Measurements from ENCODE around the gene C1orf21. TPM values are rescaled to one million over a fixed set of nuclear protein-coding genes. Genes with fewer than 3 reads are reported as not detected.
A peak's percentile ranks its signal among the peaks of the same experiment; 100 is the strongest.

C1orf21 gene
- total RNA-seq, 1 donor from 2014 or later, result 33.1 TPM

GRCh38 chr1:184399192-184399847, 12.5 kb downstream of the C1orf21 start:
- no peak for TF ChIP-seq CTCF (IDR thresholded peaks at IDR 0.05; ENCODE audit: unreplicated experiment)
- peaks cover 20% of the 10 kb centered on the region for H3K4me1 Mint-ChIP-seq
- no peaks in the 10 kb centered on the region for H3K36me3 Mint-ChIP-seq
- H3K27ac Mint-ChIP-seq, result no peak overlapping the region
- no peak for DNase-seq (ENCODE audit: low spot score in 2 of 2, unreplicated experiment in 2 of 2)
- H3K27me3 Mint-ChIP-seq (ENCODE audit: low read depth), result no peaks in the 10 kb centered on the region
- H3K4me3 Mint-ChIP-seq, result no peak overlapping the region
- H3K9me3 Mint-ChIP-seq, result no peaks in the 10 kb centered on the region

GRCh38 chr1:184403961-184404726, 17.3 kb downstream of the C1orf21 start:
- Mint-ChIP-seq H3K27me3 (ENCODE audit: low read depth) (no peaks in the 10 kb centered on the region), H3K4me1 (peaks cover 43% of the 10 kb centered on the region), H3K4me3 (no peak overlapping the region), H3K9me3 (no peaks in the 10 kb centered on the region), H3K27ac (no peak overlapping the region), H3K36me3 (no peaks in the 10 kb centered on the region)
- no peak for TF ChIP-seq CTCF (IDR thresholded peaks at IDR 0.05; ENCODE audit: unreplicated experiment)
- no peak for DNase-seq (ENCODE audit: low spot score in 2 of 2, unreplicated experiment in 2 of 2)

- Mint-ChIP-seq H3K9me3 (no peaks in the 10 kb centered on the region), H3K4me1 (peaks cover 48% of the 10 kb centered on the region), H3K27ac (no peak overlapping the region)
These were observed 17.8 kb downstream of the C1orf21 start for GRCh38 chr1:184404727-184405027.

GRCh38 chr1:184405094-184405800, 18.4 kb downstream of the C1orf21 start:
- Mint-ChIP-seq H3K4me3 (no peak overlapping the region), H3K4me1 (peaks cover 49% of the 10 kb centered on the region), H3K27me3 (ENCODE audit: low read depth) (no peaks in the 10 kb centered on the region), H3K27ac (peak overlapping the region; percentile 7), H3K36me3 (no peaks in the 10 kb centered on the region), H3K9me3 (no peaks in the 10 kb centered on the region)
- no peak for TF ChIP-seq CTCF (IDR thresholded peaks at IDR 0.05; ENCODE audit: unreplicated experiment)
- DNase-seq (ENCODE audit: low spot score in 2 of 2, unreplicated experiment in 2 of 2), result no peak

More at GRCh38 chr1:184404727-184405027, 17.8 kb downstream of the C1orf21 start:
- TF ChIP-seq CTCF (IDR thresholded peaks at IDR 0.05; ENCODE audit: unreplicated experiment), result no peak
- DNase-seq (ENCODE audit: low spot score in 2 of 2, unreplicated experiment in 2 of 2), result no peak
- H3K4me3 Mint-ChIP-seq, result no peak overlapping the region
- no peaks in the 10 kb centered on the region for H3K27me3 Mint-ChIP-seq (ENCODE audit: low read depth)
- no peaks in the 10 kb centered on the region for H3K36me3 Mint-ChIP-seq

GRCh38 chr1:184405801-184406142, 18.9 kb downstream of the C1orf21 start:
- H3K36me3 Mint-ChIP-seq, result no peaks in the 10 kb centered on the region
- DNase-seq (ENCODE audit: low spot score in 2 of 2, unreplicated experiment in 2 of 2), result no peak
- H3K4me3 Mint-ChIP-seq, result no peak overlapping the region
- TF ChIP-seq CTCF (IDR thresholded peaks at IDR 0.05; ENCODE audit: unreplicated experiment), result no peak
- H3K4me1 Mint-ChIP-seq, result peaks cover 49% of the 10 kb centered on the region
- H3K9me3 Mint-ChIP-seq, result no peaks in the 10 kb centered on the region
- H3K27me3 Mint-ChIP-seq (ENCODE audit: low read depth), result no peaks in the 10 kb centered on the region
- peak overlapping the region; percentile 7 for H3K27ac Mint-ChIP-seq

Measured in mesothelial cell of epicardium (in vitro differentiated cells).